ENCODE measurements around the gene OSBPL10.

- no peak for TF ChIP-seq CEBPB (IDR thresholded peaks at IDR 0.05; ENCODE audit: low read depth, low read length)
- TF ChIP-seq POLR2A (IDR thresholded peaks at IDR 0.05; ENCODE audit: low read depth, low read length): no peak
- TF ChIP-seq CTCF (conservative IDR thresholded peaks at IDR 0.05; ENCODE audit: low read depth, low read length): no peak
- no peak for TF ChIP-seq RFX5 (IDR thresholded peaks at IDR 0.05; ENCODE audit: low read depth, low read length)
- TF ChIP-seq BHLHE40 (IDR thresholded peaks at IDR 0.05; ENCODE audit: low read depth, low read length): no peak
- no peak for TF ChIP-seq RAD21 (IDR thresholded peaks at IDR 0.05; ENCODE audit: low read length)
- TF ChIP-seq MXI1 (IDR thresholded peaks at IDR 0.05; ENCODE audit: borderline replicate concordance, low read depth, low read length): no peak
- TF ChIP-seq MAZ (IDR thresholded peaks at IDR 0.05; ENCODE audit: borderline replicate concordance, low read depth, low read length): no peak
- TF ChIP-seq FOS (IDR thresholded peaks at IDR 0.05; ENCODE audit: low read depth, low read length): no peak
- no peak for TF ChIP-seq SMC3 (IDR thresholded peaks at IDR 0.05; ENCODE audit: low read depth, low read length)
- TF ChIP-seq CHD1 (IDR thresholded peaks at IDR 0.05; ENCODE audit: low read depth, low read length): no peak
- no peak for TF ChIP-seq MAFK (IDR thresholded peaks at IDR 0.05; ENCODE audit: low read depth, low read length)
- no peak for TF ChIP-seq USF2 (IDR thresholded peaks at IDR 0.05; ENCODE audit: low read depth, low read length)
Observed at GRCh38 chr3:31952205-31952604, 28.9 kb downstream of the OSBPL10 start.
